Hematopoietic multipotent progenitor cell treated with erythropoietin and hydrocortisone succinate and interleukin-3 and kit ligand, for 8 days (in vitro differentiated cells): Measurements from ENCODE around the gene XPO6.
A peak's percentile ranks its signal among the peaks of the same experiment; 100 is the strongest.

ENCODE experiments used
- DNase-seq: peaks from one replicate; pipeline ENCODE4 v3.0.0-alpha.2; 2015

The XPO6 gene

DNA sequence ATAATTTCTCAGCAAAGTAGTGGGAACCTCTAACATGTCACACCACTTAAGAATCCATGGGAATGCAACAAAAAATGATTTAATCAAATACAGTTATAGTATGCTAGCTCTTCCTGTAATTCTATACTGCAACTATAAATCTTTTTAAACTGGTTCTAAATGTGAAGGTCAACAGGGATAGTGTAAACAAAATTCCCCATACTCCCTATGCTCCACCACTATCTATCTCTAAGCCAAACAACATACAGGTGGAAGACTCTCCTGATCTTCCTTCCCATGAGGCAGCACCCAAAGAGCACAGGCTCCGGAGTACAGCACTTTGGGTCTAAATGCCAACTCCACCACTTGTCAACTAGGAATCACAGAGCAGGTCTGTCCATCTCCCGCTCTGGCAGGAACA lies 4.4 kb downstream of the XPO6 start:
- no peak for DNase-seq

DNA sequence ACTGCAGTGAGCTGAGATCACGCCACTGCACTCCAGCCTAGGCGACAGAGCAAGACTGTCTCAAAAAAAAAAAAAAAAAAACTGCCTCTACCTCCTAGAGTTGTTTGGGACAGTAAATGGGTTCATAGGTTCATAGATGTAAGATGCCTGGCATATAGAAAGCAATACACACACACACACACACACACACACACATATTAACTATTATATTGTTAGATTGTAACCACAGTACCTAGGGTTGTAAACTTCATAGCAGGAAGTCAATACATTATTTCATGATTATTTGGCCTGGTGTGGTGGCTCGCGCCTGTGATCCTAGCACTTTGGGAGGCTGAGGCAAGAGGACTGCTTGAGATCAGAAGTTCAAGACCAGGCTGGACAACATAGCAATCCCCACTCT lies 5.8 kb downstream of the XPO6 start:
- no peak for DNase-seq

DNA sequence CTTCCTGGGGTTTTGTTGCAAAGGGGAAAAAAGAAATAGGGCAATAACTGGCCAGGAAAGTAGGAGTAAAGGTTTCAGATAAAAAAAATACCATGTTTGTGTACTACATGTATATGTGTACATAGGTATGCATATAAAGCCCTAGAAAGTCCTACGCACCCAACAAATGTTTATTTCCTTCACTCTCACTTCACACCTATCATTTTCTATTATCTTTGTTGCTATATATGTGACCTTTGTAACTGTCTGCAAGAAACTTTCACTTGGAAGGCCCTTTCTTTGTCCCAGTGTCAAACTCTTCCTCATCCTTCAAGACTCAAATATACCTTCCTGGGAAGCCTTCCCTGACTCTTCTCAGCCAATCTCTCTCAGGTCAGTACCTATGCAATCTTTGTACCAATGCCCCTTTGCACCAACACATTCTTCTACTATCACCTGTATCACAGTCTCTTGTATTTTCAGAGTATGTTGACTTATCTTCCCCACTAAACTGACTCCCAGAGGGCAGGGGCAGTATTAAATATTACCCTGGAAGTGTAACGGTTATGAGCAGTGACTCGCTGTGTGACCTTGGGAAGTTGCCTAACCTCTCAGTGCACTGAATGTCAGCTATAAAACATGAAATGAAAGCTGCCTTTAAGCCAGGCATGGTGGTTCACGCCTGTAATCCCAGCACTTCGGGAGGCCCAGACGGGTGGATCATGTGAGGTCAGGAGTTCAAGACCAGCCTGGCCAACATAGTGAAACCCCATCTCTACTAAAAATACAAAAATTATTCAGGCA lies 6.5 kb downstream of the XPO6 start:
- DNase-seq, result no peak

DNA sequence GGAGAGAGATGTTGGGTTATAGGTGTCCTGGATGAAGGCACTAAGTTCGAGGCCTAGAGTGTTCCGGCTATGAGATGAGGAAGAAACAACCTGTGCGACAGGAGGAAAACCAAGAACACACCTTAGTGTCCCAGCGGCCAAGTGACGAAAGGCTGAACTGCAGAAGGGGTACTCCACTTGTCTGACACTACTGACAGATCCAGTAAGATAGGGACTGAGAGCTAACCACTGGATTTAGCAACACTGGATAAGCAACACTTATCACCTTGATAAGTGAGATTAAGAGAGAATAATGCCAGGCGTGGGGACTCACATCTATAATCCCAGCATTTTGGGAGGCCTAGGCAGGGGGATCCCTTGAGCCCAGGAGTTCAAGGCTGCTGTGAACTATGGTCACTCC lies 7.1 kb downstream of the XPO6 start:
- no peak for DNase-seq

DNA sequence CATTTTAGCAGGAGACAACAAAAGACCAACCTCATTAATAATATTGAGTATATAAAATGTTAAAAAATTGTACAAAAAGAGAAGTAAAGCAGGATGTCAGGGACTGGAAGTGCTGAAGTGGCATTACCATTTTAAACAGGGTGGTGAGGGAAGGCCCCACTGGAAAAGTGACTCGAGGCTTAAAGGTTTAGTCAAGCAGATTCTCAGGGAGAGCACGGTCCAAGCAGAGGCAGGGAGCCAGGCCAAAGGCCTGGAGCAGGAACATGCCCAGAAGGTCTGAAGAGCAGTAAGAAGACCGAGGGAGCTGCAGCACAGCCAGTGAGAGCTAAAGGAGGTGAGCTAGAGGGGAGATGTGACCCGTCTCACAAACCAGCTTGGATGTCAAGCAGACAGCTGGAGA lies 7.6 kb downstream of the XPO6 start:
- DNase-seq, result no peak

DNA sequence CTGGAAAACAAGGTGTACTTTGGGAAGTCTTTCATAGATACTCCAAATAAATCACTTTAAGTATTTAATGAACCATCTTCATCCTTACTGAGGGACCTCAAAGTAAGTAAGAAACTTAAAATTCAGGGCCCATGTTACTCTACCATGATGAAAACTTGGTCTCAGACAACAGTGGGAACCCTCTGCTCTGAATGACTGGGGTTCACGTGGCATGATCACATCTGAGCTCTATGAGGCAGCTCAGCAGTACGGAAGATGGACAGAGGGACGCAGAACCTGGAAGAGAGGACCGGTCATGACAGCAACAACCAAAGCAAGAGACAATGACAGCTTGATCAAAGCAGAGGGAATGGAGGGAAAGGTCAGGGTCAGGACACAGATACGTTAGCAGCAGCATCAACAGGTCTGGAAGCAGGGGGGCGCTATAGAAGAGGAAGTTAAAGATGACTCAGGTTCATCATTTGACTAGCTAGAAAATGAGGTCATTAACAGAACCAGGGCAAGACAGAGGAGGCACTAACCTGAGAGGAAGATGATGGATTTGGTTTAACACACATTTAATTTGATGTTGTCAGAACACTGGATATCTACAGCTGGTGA lies 9.5 kb downstream of the XPO6 start:
- DNase-seq, result no peak

DNA sequence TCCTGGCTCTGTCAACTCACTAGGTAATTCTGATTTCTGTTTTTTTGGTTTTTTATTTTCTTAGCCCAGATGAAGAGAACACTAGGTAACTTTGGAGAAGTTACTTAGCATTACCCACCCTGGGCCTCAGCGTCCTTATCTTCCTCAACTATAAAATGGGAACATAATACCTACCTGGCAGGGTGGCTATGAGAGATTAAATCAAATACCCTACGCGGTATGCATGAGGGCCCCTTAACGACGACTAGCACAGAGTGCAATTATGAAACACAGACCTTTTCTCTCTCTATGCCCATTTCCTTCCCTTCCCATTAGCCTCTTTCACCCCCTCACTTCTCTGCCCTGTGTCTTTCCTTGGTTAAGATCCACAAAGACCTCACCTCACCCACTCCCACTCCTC lies 11.1 kb downstream of the XPO6 start:
- no peak for DNase-seq

DNA sequence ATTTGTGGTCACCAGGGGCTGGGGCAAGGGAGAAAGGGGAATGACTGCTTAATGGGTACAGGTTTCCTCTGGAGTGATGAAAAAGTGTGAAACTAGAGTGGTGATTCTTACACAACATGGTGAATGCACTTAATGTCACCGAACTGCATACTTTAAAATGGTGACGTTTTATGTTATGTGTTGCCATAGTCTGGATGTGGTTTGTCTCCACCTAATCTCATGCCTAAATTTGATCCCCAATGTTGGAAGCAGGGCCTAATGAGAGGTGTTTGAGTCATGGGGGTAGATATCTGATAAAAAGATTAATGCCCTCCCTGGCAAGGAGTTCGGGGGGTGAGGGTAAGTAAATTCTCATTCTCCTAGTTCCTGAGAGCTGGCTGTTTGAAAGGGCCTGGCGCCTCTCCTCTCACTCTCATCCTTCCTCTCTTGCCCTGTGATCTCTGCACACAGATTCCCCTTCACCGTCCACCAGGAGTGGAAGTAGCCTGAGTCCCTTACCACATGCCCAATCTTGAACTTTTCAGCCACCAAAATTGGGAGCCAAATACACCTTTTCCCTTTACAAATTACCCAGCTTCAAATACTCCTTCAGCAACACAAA lies 15.3 kb downstream of the XPO6 start:
- no peak for DNase-seq

DNA sequence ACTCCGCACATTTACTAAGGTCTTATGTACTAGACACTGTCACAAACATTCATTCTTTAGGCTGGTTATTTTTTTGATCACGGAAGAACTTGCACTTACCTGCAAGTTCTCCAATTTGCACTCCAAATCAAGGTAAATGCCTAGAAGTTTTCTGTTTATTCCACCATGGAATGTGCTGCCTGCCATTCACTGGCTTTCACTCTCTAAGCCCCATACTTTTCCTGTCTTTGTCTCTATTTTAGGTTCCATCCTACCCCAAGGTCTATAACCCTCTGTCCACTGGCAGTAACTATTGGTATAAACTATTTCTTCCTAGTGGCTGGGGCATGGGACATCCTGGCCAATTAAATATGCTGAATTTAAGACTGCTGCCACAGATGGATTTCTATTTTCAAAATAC lies 15.9 kb downstream of the XPO6 start:
- no peak for DNase-seq

DNA sequence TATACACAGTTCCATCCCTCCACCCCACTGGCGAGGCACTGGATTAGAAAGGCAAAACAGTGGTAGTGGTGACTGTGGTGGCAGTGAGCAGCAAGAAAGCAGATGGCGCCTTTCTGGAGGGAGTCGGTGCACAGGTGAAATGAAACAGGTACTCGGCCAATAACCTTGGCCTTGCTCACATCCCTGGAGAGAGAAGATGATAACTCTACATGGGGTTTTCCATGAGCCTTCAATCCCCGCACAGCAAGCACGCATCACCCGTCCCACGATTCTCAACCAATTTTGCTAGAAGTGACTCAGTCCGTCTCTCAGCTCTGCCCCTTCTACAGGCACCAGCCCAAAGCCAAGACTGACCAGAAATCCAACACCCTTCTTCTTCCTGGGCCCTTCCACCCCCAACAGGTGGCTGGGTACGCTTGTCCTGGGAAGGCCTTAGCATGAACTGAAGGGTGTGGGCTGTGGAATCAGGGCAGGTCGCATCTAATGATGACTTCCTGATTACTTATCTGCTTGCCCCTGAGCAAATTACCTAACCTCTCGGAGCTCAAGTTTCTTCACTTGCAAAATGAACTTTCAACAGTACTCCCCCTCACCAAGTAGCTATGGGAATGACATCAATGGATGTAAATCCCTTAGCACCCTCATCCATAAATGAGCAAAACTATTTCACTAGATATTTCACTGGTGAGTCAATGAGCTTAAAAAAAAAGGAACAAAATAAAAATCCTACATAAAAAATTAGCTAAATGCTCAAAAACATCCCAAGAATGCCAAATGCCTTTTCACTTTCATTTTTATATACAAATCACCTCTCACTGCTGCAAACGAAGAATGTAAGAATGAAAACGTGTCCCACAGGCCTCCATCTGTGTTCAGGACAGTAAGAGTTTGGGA lies 18.0 kb downstream of the XPO6 start:
- DNase-seq, result no peak

DNA sequence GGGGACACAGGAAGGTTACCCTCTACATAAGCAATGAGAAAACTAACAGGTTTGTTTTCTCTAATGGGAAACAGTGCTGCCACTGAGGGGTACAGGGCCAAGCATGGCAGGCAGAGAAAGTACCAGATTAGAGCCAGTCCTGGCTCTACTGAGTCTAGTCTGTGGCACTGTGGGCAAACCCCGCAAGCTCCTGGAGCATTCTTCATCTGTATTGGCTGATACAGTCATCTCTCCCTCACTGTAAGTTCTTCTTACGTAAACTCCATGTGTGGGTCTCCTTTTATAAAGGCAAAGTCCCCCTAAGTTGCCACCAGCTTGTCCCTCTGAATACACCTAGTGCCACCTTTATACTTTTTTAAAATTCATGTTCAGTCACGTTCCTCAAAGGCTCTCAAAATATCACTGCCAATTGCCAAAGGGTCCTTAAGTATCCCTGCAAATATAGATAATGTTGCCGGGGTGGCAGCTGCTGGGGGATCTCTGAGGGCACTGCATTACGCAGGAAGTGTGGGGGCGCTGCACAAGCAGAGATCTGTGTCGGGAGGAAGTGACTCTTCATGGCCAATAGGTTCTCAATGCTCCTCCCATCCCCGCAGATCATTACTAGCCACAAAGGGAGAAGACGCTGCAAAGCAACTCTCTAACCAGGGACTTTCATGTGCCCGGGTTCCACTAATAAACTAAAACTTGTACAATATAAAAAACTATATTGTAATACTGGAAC lies 18.8 kb downstream of the XPO6 start:
- peak; percentile 68 for DNase-seq

DNA sequence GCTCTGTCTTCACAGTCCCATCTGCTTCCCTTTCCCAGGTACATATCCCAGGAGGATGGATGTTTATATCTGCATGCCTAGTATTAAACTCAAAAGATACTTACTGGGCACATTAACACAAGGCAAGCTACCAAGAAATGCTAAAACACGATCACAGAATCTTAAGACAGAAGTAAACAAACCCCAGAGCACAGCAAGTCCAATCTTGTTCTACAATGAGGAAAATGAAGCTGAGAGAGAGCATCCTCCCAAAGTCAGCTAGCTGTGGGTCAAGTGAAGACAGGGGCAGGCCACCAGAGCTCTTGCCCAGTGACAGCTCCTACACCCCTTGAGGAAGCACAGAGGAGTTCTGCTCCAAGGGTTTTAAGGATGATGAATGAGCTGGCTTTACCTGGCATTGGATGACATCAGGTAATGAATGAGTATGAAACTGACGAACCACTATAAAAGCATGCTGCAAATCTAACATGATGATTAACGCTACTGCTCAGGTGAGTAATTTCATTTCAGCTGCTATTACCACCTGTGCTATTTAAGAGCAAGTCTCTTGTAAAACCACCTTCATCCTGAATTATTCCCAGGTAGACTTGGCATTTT lies 20.3 kb downstream of the XPO6 start:
- DNase-seq, result no peak

DNA sequence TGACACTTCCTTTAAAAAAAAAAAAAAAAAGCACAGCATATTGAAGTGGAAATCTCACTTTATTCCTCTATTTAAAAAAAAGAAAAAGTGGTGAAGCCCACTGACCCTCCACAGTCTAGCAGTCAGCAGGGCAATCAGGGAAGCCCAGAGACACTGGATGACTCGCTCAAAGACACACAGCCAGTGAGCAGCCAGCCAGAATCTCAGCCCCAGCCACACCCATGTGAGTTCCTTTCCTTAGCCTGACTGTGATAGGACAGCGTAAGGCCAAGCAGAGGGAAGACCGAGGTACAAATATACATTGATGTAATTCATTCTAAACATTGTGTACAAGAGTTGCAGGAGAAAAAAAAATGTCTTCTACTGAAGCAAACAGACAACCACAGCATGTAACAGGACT lies 22.5 kb downstream of the XPO6 start:
- peak; percentile 60 for DNase-seq

DNA sequence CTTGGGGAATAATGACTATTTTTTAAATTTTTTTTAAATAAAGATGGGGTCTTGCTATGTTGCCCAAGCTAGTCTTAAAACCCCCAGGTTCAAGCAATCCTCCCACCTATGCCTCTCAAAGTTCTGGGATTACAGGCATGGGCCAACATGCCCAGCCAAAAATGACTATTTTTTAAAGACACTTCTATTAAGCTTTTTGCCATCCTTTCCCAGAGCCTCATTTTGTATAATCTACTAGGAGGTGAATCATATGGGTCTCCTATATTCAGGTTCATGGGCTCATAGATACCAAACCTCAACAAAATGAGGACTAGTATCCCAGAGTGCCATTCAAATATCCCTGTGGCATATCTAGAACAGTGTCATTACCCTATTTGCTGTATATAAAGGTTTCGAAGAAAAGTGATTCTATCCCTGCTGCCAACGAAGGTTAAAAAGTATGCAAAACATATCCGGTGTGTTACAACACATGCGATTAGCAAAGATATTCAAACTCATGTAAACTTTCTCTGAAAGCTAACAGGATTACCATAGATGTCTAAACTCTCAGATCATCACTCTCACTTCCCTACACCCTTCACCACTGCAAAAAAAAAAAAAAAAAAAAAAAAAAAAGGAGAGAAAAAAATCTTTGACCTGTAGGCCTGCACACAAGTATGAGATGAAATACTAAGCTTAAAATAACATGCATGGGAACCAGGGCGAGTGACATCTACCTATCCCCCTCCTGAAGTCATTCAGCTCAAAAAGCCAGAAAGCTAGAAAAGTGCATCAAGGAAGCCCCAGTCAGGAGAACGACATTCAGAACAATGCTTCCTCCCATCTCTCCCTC lies 23.5 kb downstream of the XPO6 start:
- no peak for DNase-seq

DNA sequence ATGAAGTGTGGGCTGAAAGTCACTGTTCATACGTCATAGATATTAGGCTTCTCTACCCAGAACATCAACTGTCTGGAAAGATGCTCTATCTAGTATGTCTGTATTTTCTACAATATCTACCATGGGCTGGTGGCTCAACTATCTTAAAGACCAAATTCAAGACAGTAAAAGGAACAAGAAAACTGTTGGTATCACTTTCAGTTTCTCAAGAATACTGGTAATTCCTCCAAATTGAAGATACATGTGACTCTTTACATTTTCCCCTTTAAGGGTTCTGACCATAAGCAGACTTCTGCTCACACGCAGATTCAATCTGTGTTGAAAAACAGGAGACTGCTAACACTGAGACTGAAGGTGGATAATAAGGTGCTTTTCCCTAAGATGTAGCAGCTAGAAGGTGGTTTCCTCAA lies 24.2 kb downstream of the XPO6 start:
- DNase-seq, result no peak

DNA sequence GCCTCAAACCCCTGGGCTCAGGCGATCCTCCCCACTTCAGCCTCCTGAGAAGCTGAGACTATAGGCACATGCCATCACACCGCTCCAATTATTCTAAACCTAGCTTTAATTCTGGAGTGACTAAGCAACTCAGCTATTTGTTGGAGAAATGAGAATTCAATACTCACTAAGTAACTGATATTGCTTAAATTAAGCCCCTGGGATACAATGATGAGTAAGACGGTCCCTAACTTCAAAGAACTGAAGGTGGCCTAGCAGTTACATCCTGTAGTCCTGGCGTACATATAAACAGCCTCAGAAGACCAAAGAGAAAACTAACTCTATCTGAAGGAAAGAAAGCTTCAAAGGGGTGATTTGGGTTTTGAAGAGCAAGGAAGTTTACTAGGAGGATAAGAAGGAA lies 25.0 kb downstream of the XPO6 start:
- no peak for DNase-seq

DNA sequence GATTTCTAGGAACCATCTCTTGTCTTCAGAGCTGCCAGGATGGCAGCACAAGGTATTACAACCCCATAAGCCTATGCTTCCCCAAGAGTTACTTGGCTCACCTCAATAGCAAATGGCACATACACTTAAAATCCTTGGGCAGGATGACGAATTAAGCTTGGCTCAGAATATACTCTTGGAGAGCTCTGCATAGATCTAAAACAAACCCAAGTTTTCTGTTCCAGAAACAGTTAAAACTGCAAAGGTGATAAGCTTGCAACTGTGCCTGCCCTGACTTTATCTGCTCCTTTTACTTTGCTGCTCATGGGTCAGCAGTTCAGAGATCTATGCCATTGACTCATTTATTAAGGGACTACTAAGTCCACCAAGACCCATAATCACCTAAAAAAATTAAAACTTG lies 26.1 kb downstream of the XPO6 start:
- peak; percentile 54 for DNase-seq

DNA sequence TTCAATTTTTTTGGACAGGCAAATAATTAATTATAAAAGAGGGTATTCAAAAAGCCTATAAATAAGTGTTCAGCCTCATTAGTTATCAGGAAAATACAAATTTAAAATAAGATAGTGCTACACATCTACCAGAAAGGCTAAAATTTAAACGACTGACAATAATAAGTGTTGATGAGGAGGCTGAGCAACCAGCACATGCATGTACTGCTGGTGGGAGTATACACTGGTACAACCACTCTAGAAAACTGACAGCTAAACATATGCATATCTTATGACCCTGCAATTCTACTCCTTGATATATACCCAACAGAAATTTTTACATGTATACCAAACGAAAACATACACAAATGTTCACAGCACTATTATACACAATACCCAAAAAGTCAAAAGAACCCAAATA lies 27.1 kb downstream of the XPO6 start:
- no peak for DNase-seq

DNA sequence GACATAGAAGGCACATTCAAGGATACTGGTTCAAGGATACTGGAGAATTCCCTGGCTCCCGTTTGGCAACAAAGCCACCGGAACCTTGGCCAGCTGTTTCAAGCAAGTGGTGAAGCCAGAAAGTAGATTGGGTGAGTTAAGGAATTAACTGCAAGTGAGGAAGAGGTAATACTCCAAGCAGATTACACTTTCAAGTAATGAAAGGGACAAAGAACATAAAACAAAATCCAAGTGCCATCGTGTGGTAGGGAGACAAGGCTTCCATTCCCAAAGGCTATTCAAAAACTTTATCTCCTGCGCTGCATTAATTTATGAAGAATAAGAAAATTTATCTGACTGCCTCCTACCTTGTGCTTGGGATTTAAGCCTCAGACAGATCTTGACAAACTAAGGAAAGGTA lies 27.8 kb downstream of the XPO6 start:
- DNase-seq, result no peak

DNA sequence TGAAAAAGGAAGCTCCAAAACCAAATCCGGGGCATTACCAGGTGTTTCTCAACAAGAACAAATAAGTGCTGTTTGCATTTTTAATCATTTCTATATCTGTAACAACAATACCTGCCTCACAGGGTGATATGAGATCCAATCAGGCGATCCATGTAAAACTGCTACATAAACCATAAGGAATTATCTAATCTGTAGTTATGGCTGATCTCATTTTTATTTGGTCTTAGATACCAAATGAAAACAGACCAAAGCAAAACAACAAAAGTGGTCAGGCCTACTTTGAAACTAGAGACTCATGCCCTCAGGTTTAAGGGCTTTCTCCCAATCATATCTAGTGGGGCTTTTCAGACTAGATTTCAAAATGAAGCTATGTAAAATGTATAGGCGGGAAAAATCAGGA lies 28.3 kb downstream of the XPO6 start:
- DNase-seq, result no peak

DNA sequence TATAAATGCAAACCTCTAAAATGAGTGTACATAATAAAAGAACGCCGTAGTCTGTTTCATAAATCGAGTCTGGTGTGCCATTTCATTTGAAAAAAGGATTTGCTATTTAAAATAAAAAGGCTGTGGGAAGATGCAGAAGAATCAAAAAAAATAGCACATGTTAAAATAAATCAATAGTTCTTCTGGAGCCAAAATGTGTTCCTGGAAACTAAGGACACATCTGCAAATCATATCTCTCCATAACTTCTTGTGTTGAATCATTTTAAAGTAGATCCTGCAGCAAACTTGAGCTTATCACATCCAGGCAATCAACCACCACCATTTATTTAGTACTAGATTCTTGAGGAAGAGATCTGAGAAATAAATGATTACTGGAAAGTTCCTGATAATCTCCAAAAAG lies 29.0 kb downstream of the XPO6 start:
- peak; percentile 35 for DNase-seq

DNA sequence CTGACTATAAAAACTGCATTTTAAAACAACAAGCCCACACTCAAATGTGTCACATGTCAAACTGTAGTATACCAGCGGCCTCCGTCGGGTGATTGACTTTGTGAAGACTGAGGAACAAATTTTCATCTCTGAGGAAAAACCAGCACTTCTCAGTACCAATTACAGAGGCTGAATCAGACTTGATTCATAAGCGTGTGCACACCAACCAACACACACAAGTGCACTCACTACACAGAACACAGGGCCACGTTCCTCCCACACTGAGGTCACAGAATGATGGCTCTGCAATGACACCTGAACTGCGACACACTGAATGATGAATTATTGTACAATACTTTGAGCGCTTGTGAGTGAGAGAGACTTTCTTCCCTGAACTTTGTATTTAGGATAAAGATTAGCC lies 29.6 kb downstream of the XPO6 start:
- no peak for DNase-seq
